GM18511 (cell line): ENCODE measurements around the gene ARFRP1.

ENCODE experiments used
- ATAC-seq: cut with Tn5 transposase; IDR thresholded peaks from one replicate; pipeline ENCODE4 v1.9.1; 2021; ENCODE audit warnings: mild to moderate bottlenecking, moderate library complexity; ENCODE audit not compliant: unreplicated experiment

Gene ARFRP1, protein sequence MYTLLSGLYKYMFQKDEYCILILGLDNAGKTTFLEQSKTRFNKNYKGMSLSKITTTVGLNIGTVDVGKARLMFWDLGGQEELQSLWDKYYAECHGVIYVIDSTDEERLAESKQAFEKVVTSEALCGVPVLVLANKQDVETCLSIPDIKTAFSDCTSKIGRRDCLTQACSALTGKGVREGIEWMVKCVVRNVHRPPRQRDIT

GRCh38 chr20:63707558-63708300 lies at the start of gene ARFRP1, which contains the start of gene ZGPAT:
TSS of gene ARFRP1 (minus strand) at chr20:63707976. CDS start at chr20:63707091, 885 bp downstream.
TSS of gene ZGPAT (plus strand) at chr20:63708039. CDS start at chr20:63708581, 542 bp downstream.
- peak; percentile 71 for ATAC-seq

- ATAC-seq, result no peak
These were observed 48.8 kb upstream of the ARFRP1 start for GRCh38 chr20:63756648-63756991.

DNA sequence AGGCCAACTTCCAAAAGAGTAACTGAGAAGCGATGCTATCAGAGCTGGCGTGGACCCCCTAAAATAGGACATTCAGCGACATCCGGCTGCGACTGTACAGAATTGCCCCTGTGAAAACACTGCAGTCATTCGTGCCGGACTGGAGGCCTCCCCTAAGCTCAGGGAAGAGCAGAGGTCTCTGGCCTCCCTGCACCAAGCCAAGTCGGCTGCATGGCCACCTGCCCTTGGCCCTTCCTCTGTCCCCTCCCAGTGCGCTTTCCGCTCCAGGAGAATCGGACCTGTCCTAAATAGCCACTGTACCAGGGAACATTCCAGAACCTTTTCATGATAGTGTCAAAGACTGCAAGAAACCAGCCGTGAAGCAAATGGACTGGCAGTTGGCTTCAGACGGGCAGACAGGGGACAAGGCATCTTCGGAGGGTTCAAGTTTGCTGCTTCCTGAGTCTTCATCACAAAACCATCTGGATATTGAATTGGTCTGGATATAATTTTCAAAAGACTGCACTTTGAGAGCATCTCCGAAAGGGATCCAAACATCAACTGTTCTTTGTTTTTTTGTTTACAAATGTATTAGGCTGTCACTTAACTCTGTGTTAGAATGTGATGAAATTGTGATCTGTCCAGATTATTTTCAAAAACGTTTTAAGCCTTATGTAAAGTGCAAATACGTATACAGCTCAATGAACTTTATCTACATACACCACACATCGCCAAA lies 48.3 kb upstream of the ARFRP1 start:
- ATAC-seq, result no peak

DNA sequence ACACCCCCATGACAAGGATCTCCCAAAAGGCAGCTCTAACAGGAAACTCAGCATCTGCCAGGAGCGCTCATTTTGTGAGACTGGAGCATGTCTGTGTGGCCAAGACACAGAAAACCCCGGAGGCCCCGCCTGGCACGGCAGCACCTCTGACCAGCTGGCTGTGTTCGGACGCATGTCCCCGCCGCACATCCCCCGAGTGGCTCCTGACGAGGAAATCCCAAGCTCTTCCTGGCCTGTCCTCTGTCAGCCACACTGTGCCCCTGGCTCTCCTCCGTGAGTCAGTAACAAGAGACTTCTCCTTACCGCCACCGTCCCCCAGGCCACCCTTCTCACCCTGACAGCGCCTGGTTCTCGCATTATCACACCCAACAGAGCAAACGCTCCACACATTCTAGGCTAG lies 46.2 kb upstream of the ARFRP1 start:
- ATAC-seq, result no peak

- ATAC-seq, result no peak
These were observed 45.6 kb upstream of the ARFRP1 start for GRCh38 chr20:63753381-63753780.

- no peak for ATAC-seq
These were observed 44.8 kb upstream of the ARFRP1 start for GRCh38 chr20:63752411-63753101.

- ATAC-seq, result no peak
These were observed 43.9 kb upstream of the ARFRP1 start for GRCh38 chr20:63751471-63752271.

DNA sequence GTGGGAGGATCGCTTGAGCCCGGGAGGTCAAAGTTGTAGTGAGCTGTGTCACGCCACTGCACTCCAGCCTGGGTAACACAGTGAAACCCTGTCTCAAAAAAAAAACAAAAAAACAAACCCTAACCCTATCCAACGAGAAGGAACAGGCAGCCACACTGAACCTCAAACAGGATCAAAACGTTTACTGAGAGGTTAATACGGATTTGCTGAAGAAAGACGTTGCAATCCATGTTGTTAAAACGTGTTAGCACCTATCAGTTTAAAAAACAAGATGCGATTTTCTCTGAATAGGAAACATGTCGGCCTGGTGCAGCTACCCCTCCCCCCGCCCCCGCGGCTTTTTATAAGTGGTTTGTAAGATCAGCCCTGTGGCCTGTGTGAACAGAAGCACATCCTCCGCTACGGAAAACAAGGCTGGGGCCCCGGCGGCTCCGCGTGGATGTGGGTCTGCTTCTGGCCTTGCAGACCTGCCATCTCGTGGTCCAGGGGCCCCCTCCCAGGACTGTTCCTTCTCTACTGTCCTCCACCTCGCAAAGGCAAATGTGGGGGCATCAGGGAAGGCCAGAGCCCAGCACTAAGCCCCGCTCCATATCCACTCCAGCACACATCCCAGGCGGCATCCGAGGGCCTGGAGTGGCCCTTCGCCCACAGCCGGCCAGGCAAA lies 43.2 kb upstream of the ARFRP1 start:
- ATAC-seq, result no peak

- ATAC-seq, result no peak
These were observed 42.1 kb upstream of the ARFRP1 start for GRCh38 chr20:63749597-63750508.

- no peak for ATAC-seq
These were observed 41.1 kb upstream of the ARFRP1 start for GRCh38 chr20:63748934-63749270.

DNA sequence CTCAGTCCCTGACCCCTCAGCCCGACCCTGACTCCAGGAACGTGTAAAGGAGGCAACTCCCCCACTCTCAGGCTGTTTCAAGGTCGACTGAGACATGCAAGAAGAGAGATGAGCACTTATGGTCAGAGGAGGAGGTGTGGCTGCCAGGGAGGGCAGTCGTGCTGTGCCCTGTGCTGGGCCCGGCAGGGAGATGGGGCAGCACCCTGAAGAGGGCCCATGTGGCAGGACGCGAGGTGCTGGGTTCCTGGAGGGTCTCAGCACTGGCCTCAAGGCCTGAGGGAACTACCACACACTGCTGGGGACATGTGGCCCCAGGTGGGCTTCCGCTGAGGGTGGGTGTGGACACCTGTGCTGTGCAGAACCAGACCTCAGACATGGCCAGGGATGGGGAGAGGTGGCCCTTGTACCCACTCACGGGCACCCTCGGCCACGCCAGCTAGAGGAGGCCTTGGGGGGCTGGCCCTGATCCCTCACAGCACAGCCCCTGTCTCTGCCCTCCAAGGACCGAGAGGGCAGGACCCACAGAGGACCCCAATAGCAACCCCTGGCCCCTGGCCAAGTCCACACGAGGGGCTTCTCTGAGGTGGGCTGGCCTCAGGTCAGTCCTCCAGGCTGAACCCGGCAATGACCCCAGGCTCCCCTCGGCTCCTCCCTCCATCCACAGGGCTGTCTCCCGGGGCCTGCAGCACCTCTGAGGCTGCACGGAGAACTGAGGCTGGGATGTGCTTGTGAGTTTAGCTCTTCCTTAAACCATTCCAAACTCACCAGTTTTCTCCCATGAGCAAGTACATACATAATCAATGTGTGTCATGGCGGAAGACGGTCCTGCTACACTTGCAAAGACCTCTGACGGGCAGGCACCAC lies 40.5 kb upstream of the ARFRP1 start:
- no peak for ATAC-seq

GRCh38 chr20:63747622-63748069 lies 39.9 kb upstream of the ARFRP1 start:
- no peak for ATAC-seq

DNA sequence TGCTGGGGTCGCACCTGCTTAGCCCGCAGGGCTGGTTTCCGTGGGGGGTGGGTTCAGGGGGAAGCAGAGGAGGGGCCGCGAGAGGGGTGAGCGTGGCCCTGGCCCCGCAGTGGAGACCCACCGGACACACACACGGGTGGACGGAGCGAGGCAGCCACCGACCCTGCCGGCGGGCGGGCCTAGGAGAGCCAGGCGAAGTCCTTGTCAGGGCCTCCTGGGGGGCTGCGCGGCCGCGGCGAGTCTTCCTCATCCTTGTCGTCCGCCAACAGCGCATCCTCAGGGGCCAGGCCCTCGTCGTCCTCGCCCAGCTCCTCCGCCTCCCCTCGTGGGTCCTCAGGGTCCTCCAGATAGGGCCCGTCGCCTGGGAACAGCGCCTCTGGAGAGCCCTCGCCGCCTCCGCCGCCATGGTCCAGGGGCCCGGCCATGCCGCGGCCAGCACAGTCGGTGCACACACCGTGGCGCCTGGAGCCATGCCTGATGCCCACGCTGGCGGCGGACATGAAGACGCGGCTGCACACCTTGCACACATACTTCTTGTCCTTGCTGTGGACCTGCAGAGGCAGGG lies 39.1 kb upstream of the ARFRP1 start:
- ATAC-seq, result no peak

DNA sequence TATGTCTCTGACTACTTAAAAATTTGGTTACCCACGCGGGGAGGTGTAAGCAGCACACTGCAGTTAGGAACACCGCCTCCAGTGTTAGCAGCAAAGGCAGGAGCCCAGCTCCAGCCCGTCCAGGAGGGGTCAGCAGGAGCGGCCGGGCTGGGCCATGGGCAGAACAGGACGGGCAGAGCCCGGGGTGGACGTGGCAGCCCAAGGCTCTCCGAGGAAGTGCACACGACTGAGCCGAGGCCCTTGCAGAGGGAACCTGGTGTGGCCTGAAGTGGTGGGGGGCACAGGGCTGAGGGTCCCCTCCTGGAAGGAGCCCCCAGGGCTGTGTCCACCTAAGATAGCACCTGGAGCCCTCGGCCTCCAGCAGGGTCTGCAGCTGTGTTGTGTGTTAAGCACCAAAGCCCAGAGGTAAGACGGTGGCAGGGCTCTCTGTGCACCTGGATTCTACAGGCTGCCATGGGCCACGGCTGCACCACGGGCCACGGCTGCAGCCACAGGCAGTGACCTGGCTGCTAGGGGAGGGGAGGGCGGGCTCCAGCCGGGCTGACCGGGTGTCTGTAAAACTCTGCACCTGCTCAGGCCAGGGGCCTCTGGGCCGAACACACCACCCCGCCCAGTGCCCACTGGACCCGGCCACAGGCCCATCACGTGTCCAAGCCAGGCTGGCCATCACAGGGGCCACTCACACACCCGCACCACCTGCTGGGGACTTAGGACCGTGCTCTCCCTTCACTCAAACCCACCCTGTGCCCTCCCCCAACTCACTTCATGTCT lies 38.4 kb upstream of the ARFRP1 start:
- no peak for ATAC-seq

DNA sequence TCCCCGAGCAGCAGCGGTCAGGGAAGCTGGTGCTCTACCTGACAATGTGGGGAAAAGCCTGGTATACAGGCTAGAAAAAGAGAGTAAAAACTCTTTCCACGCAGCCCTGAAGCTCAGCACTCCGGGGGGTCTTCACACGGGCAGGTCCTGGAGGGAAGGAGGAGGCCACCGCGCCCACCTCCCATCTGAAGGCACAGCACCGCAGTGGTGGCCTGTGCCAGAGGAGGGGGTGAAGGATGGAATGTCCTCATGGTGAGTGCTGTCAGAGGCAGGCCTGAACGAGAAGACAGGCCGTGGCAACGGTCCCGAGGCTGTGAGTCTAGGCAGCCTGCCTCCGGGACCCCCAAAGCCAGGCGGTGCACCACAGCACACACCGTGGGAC lies 37.6 kb upstream of the ARFRP1 start:
- ATAC-seq, result no peak

GRCh38 chr20:63744574-63745423 lies 37.0 kb upstream of the ARFRP1 start:
- ATAC-seq, result no peak
